ENCODE measurements around the gene LRIG2.
"Not testable (repeated sequence)": the region's sequence is repeated elsewhere in the genome, so short reads cannot be mapped to it uniquely, and the experiment has no call there.

LRIG2 gene

GRCh38 chr1:113129529-113130185, 56.7 kb downstream of the LRIG2 start:
- DNase-seq (ENCODE audit: low spot score): no peak

GRCh38 chr1:113133038-113133437, 60.0 kb downstream of the LRIG2 start:
- peak; percentile 67 for DNase-seq (ENCODE audit: low spot score)

- no peak for DNase-seq (ENCODE audit: low spot score)
These were observed 60.8 kb downstream of the LRIG2 start for GRCh38 chr1:113133759-113134158.

DNA sequence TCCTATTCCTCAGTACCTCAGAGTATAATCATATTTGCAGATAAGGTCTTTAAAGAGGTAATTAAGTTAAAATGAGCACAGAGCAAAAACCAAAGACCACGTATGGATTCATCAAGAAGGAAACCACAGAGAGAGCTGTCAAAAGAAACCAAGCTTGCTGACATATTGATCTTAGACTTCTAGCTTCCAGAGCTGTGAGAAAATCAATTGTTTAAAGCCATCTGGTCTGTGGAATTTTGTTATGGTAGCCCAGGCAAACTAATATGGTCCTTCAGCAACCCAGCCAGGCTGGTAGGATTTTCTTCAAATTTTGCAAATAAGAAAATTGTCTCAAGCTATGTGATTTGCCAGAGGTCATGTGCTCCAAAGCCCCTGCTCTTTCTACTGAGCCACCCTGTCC, 62.5 kb downstream of the LRIG2 start:
- DNase-seq (ENCODE audit: low spot score): no peak

- DNase-seq (ENCODE audit: low spot score): no peak
These were observed 63.5 kb downstream of the LRIG2 start for GRCh38 chr1:113136476-113136875.

GRCh38 chr1:113137563-113137962, 64.6 kb downstream of the LRIG2 start:
- no peak for DNase-seq (ENCODE audit: low spot score)

DNA sequence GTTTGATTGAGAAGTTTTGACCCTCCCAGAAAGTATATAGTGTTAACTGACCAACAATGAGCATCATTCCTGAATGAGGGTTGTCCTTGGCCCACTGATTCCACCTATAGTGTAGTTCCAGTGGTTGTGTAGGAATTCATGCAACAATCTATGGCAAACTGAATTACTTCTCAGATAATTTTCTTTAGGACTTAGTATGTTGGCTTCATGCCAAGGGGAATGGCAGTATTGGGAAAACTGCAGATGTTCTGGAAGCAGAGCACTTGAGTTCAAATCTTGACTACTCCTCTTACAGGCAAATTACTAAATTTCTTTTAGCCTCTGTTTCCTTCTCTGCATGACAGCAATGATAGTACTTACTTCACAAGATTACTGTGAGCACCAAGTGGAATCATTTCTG, 65.8 kb downstream of the LRIG2 start:
- DNase-seq (ENCODE audit: low spot score): no peak

DNA sequence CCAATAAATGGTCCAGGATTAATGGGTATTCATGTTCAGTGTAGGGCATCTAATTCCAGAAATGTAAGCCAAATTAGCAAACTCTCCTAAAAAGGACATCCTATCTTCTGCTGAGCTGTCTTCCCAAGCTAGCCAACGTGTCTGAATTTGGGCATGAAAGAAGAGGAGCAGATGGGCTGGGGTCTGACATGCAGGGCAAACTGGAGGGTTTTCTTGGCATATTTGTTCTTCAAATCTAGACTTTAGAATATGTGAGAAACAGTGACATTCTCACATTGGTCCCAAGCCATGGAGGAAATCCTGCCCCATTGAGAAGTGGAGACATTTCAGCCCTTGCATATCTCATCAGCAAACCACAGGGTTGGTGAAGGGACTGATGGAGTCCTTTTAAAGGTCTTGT, 67.2 kb downstream of the LRIG2 start:
- DNase-seq (ENCODE audit: low spot score): no peak

DNA sequence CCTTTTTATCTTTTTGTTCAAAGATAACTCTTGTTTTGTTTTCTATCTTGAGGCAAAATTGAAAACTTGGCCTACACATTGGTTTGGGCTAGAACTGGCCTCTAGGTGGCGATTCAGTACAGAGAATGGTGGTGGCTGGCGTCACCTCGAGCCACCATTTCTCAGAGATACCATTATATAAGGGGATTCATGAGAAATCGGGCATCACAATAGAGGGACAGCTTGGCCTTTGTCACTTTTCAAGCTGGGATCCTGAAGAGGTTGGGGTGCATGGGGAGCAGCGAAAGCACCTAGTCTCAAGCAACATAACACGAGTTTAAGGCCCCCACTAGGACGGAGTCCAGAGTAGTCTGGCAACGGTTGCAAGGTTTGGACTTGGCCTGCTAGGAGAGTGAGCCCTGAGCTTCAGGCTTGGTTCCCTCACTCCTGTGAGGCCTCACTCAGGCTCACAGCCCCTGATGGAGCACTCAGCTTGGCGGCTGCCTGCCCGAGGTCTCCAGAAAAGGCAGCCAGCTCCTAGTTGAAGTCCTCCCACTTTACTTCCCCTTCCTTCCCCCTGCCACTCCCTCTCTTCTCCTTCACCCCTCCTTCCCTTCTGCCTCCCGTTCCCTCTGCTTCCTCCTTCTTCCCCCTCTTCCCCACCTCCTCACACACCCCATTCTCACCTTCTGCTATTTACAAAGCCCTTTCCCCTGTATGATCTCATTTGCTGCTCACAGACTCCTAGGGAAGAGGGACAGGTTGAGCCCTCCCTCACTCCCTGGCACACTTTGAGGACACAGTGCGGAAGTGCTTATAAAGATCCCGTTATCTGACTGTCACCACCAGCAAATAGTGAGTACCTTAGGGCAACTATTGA, 67.8 kb downstream of the LRIG2 start:
- DNase-seq (ENCODE audit: low spot score): peak; percentile 67

DNA sequence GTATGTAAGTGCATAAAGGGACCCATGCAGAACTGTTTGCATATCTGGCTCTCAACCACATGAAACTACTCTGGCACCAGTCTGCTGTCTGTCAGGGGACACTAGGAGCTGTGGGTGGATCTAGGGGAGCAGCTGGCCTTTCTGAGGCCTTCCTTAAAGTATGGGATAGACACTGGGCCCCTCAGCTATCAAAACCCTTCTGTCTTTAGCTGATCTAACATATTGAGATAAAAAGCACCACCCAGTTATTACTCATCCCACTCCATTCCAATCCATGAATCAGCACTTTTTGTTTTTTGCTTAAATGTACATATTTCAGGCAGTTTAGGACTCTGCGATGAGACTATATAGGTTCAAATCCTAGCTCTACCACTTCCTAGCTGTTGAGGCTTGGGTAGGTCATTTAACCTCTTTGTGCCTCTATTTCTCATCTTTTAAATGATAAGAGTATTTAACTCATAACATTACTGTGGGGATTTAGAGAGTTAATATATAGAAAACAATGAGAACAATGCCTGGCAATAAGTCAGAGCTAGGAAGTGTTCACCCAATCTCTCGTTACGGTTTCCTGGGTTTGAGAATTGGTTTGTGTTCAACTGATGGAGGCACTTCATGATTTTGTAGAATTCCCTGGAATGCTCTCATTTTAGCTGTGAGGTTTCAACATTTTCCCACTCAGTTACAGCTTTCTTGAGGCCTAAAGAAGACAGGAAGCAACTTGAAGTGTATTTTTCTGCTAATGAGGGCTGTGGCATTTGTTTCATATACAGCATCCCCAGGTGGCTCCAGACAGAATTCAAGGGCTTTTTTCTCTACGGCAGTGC, 68.9 kb downstream of the LRIG2 start:
- DNase-seq (ENCODE audit: low spot score): no peak

GRCh38 chr1:113142791-113143190, 69.8 kb downstream of the LRIG2 start:
- DNase-seq (ENCODE audit: low spot score): no peak

- peak; percentile 29 for DNase-seq (ENCODE audit: low spot score)
These were observed 73.5 kb downstream of the LRIG2 start for GRCh38 chr1:113146242-113147072.

GRCh38 chr1:113147073-113147625, 74.2 kb downstream of the LRIG2 start:
- no peak for DNase-seq (ENCODE audit: low spot score)

DNA sequence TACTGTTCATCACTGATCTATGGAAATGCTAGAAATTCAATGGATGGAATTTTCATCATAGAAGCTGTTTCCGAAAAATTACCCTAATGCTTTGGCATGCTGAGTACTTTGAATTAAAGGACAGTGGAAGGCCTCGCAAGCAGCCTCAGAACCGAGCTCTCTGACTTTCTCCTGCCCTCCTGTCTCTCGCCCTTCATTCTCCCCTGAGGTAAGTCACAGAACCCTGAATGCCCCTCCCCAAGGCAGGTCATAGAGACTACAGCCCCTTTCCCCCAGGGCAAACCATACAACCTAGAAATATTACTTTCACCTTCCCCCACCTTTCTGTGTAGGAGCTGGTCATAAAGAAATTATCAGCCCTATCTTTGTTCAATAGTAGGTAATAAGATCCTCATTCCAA, 74.8 kb downstream of the LRIG2 start:
- no peak for DNase-seq (ENCODE audit: low spot score)

DNA sequence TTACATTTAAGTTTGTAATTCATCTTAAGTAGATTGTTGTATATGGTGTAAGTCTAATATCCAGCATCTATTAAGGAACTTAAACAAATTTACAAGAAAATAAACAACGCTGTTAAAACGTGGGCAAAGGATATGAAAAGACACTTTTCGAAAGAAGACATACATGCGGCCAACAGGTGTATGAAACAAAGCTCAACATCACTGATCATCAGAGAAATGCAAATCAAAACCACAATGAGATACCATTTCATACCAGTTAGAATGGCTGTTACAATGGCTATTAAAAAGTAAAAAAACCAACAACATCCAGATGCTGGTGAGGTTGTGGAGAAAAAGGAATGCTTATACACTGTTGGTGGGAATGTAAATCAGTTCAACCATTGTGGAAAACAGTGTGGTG, 77.5 kb downstream of the LRIG2 start:
- DNase-seq (ENCODE audit: low spot score): not testable (repeated sequence)

DNA sequence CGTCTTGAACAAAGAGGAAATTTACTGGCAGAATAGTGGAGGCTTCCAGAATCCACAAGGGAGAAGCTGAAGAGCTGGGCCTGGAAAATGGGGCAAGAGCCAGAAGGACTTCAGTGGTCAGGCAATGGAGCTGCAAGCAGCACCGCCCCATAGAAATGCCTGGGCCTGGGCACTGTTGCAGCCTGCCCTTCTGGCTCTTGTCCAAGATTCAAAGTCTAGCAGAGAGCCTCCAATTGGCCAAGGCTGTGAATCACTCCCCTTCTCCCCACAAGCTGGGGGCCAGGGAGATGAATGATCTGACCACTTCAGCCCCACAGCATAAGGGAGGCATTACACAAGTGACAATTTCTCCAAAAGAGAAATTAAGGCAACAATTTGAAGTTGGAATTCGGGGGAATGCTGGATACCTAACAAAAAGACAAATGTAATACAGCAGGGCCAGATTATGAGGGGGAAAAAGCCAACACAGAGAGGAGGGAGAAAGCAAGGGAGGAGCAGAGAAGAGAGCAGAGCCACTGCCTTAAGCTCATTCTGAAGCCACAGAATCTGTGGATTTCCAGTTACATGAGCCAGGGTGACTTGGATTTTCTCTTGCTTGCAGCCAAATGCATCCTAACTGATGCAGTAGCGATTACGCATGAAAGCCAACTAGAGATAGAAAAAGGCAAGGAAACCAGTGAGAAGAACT, 80.3 kb downstream of the LRIG2 start:
- DNase-seq (ENCODE audit: low spot score): no peak

DNA sequence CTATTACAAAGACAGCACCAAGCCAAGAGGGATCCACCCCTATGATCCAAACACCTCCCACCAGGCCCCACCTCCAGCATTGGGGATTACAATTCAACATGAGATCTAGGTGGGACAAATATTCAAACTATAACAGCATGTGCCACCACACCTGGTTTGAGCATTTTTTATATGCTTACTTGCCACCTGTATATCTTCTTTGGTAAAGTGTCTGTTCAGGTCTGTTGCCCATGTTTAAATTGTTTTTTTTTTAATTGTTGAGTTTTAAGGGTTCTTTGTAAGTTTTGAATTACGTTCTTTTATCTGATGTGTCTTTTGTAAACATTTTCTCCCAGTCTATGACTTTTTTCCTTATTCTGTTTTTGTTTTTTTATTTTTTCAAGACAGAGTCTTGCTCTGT, 83.4 kb downstream of the LRIG2 start:
- DNase-seq (ENCODE audit: low spot score): no peak

GRCh38 chr1:113158743-113159142, 85.7 kb downstream of the LRIG2 start:
- not testable (repeated sequence) for DNase-seq (ENCODE audit: low spot score)

DNA sequence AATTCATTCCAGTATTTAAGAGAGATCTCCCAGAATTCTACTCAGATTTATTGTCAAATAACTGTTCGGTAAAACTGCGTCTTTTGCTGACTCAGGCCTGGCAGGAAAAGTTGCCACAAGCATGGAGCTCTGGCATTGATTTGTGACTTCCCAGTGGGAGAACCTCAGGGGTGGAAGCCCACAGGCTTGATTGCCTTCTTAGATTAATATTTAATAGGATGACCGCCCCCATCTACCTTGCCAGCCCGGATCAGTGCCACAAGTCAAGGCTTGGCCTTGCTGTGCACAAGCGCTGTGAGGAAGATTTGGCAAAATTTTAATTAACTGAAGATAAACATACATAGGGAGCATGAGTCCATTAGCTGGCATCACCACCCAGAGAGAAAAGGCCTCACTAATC, 93.5 kb downstream of the LRIG2 start:
- no peak for DNase-seq (ENCODE audit: low spot score)

DNA sequence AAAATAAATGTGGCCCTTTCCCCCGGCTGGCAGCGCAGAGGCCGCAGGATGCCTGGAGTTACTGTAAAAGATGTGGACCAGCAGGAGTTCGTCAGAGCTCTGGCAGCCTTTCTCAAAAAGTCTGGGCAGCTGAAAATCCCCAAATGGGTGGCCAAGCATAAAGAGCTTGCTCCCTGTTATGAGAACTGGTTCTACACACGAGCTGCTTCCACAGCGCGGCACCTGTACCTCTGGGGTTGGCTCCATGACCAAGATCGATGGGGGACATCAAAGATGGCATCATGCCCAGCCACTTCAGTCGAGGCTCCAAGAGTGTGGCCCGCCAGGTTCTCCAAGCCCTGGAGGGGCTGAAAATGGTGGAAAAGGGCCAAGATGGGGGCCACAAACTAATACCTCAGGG, 95.9 kb downstream of the LRIG2 start:
- no peak for DNase-seq (ENCODE audit: low spot score)

- no peak for DNase-seq (ENCODE audit: low spot score)
These were observed 96.6 kb downstream of the LRIG2 start for GRCh38 chr1:113169591-113169990.

All from activated CD4-positive, alpha-beta T cell treated with anti-CD3 and anti-CD28 coated beads, Interleukin-2, Interleukin-4, amounts not matched to agents 100 ng/mL and 50 ng/mL, durations not matched to agents 16 hours and 8 hours (primary cell).